ENCODE results near the gene STX17. TPM values are rescaled to one million over a fixed set of nuclear protein-coding genes. Genes with fewer than 3 reads are reported as not detected.

Gene STX17
- total and polyA plus RNA-seq, 8 donors = 4.6 to 44.8 (median 18.0) TPM

GRCh38 chr9:99868845-99869244 lies 37.6 kb upstream of the STX17 start:
- TF ChIP-seq EP300 (IDR thresholded peaks at IDR 0.05) (no peak), POLR2A (IDR thresholded peaks at IDR 0.05) (no peak)
- H3K27me3 ChIP-seq = no peaks in the 10 kb centered on the region
- H3K27ac ChIP-seq = no peak overlapping the region
- H3K36me3 ChIP-seq = peaks cover 0 to 2% (median 0%) of the 10 kb centered on the region in 4 donors
- intact Hi-C loops (cut with DNase I; ENCODE audit: low total_unique reads) = no loop called here
- H3K9me3 ChIP-seq = no peaks in the 10 kb centered on the region
- DNase-seq = no peak
- 86 to 95% (median 93%) methylated on average over 2 of the region's 2 CpGs for WGBS, 5 donors
- no peak overlapping the region for H3K4me3 ChIP-seq
- H3K4me1 ChIP-seq = no peaks in the 10 kb centered on the region

- no peaks in the 10 kb centered on the region for H3K36me3 ChIP-seq
- WGBS, 5 donors = 86 to 91% (median 89%) methylated on average over 5 of the region's 5 CpGs
- no peaks in the 10 kb centered on the region for H3K27me3 ChIP-seq
- H3K4me1 ChIP-seq = no peaks in the 10 kb centered on the region
- intact Hi-C loops (cut with DNase I; ENCODE audit: low total_unique reads) = no loop called here
- H3K4me3 ChIP-seq = no peak overlapping the region
- H3K9me3 ChIP-seq = no peaks in the 10 kb centered on the region
- H3K27ac ChIP-seq = no peak overlapping the region
- DNase-seq = no peak
- TF ChIP-seq POLR2A (IDR thresholded peaks at IDR 0.05) (no peak), POLR2AphosphoS5 (IDR thresholded peaks at IDR 0.05) (no peak)
Measured at GRCh38 chr9:99870126-99870525, 36.3 kb upstream of the STX17 start.

- no peaks in the 10 kb centered on the region for H3K4me1 ChIP-seq
- WGBS, 5 donors = 89 to 95% (median 92%) methylated on average over 3 of the region's 3 CpGs
- no peaks in the 10 kb centered on the region for H3K27me3 ChIP-seq
- no peaks in the 10 kb centered on the region for H3K9me3 ChIP-seq
- no peak overlapping the region for H3K4me3 ChIP-seq
- no peaks in the 10 kb centered on the region for H3K36me3 ChIP-seq
- DNase-seq = no peak
- H3K27ac ChIP-seq = no peak overlapping the region
- intact Hi-C loops (cut with DNase I; ENCODE audit: low total_unique reads) = no loop called here
- no peak for TF ChIP-seq POLR2AphosphoS5 (IDR thresholded peaks at IDR 0.05)
Measured at GRCh38 chr9:99873531-99873930, 32.9 kb upstream of the STX17 start.

- no peak for DNase-seq
- Histone ChIP-seq H3K27me3 (no peaks in the 10 kb centered on the region), H3K27ac (no peak overlapping the region), H3K4me3 (no peak overlapping the region), H3K4me1 (no peaks in the 10 kb centered on the region), H3K9me3 (no peaks in the 10 kb centered on the region), H3K36me3 (no peaks in the 10 kb centered on the region)
- WGBS, 5 donors = 86 to 90% (median 88%) methylated on average over 4 of the region's 4 CpGs
- intact Hi-C loops (cut with DNase I; ENCODE audit: low total_unique reads) = no loop called here
- TF ChIP-seq POLR2AphosphoS5 (IDR thresholded peaks at IDR 0.05) (no peak), POLR2A (IDR thresholded peaks at IDR 0.05) (no peak), CTCF (IDR thresholded peaks at IDR 0.05) (no peak), EP300 (IDR thresholded peaks at IDR 0.05) (no peak)
Measured at GRCh38 chr9:99873943-99874584, 32.4 kb upstream of the STX17 start.

GRCh38 chr9:99876190-99876589 lies 30.3 kb upstream of the STX17 start:
- TF ChIP-seq EP300 (IDR thresholded peaks at IDR 0.05) (no peak), CTCF (IDR thresholded peaks at IDR 0.05) (no peak), POLR2A (IDR thresholded peaks at IDR 0.05) (no peak), POLR2AphosphoS5 (IDR thresholded peaks at IDR 0.05) (no peak)
- 89 to 100% (median 95%) methylated on average over 2 of the region's 2 CpGs for WGBS, 5 donors
- intact Hi-C loops (cut with DNase I; ENCODE audit: low total_unique reads) = no loop called here
- no peak for DNase-seq
- no peaks in the 10 kb centered on the region for H3K9me3 ChIP-seq
- H3K36me3 ChIP-seq = no peaks in the 10 kb centered on the region
- no peaks in the 10 kb centered on the region for H3K4me1 ChIP-seq
- H3K27me3 ChIP-seq = no peaks in the 10 kb centered on the region
- no peak overlapping the region for H3K4me3 ChIP-seq
- H3K27ac ChIP-seq = no peak overlapping the region

GRCh38 chr9:99878651-99879050 lies 27.8 kb upstream of the STX17 start:
- Histone ChIP-seq H3K27ac (no peak overlapping the region), H3K36me3 (no peaks in the 10 kb centered on the region), H3K4me3 (no peak overlapping the region), H3K9me3 (no peaks in the 10 kb centered on the region), H3K4me1 (no peaks in the 10 kb centered on the region), H3K27me3 (no peaks in the 10 kb centered on the region)
- intact Hi-C loops (cut with DNase I; ENCODE audit: low total_unique reads) = no loop called here
- no peak for DNase-seq
- 77 to 91% (median 80%) methylated on average over 2 of the region's 2 CpGs for WGBS, 5 donors
- TF ChIP-seq EP300 (IDR thresholded peaks at IDR 0.05) (no peak), POLR2A (IDR thresholded peaks at IDR 0.05) (no peak), CTCF (IDR thresholded peaks at IDR 0.05) (no peak), POLR2AphosphoS5 (IDR thresholded peaks at IDR 0.05) (no peak)

Measured in stomach (tissue), 9 donors.